Glomerular visceral epithelial cell (primary cell): ENCODE measurements around the gene MACROD2.
"Not testable (repeated sequence)": the region's sequence is repeated elsewhere in the genome, so short reads cannot be mapped to it uniquely, and the experiment has no call there.

ENCODE experiments used
- DNase-seq: peaks from one replicate; pipeline ENCODE4 v3.0.0-alpha.2; 2016; ENCODE audit errors: extremely low spot score

The MACROD2 gene

DNA sequence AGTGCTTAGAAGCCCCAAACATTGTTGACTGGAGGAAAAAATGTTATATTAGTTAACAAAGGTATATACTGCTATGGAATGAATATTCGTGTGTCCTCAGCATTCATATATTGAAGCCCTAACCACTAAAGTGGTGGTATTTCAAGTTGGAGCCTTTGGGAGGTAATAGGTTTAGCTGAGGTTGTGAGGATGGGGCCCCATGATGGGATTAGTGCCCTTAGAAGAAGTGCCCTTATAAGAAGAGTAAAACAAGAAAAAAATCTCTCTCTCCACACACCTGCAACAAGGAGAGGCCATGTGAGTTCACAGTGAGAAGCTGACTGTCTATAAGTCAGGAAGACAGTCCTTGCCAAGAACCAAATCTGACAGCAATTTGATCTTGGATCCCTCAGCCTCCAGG, 1103.8 kb downstream of the MACROD2 start:
- DNase-seq = no peak

DNA sequence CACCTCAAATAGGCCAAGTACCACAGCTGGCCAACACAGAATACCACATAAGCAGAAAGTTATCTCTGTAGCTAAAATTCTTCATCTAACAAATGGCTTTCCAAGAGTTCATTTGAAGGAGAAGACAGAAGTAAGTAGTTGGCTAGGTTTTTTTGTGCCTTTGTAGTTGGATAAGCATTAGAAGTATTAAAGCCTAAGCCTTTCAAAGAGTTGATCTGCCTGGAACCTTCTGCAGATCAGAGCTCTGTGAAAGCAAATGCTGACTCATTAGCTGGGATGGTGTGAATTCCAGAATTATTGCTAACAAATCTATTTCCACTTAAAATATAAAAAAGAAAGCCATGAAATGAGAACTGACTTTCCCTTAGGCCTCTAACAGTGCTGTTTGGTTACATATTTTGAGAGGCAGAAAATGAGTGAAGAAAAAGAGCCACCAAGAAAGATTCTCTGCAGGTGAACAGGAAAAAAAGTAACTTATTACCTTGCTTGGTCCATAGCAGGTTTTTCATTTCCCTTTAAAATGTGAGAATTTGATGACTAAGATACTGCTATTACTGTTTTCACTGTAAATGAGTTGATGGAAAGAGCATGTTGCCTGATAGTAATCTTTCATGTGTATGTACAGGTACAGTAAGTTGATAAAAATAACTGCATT, 1105.3 kb downstream of the MACROD2 start:
- no peak for DNase-seq

DNA sequence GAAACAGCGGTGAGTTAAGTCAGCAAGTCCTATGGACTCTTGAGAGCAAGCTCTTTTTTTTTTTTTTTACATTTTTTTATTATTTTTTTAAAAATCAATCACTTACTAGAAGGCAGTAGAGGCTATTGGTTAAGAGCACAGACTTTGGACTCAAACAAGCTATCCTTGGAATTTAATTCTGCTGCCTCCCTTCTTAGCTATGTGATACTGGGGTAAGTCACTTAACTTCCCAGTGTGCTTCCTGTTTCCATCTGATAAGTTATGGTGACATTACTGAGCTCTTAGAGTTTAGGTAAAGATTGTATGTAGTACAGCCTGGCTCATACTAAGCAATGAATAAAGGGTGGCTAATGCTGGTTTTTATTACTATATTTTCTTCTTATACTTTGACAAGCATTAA, 1112.6 kb downstream of the MACROD2 start:
- DNase-seq = no peak

DNA sequence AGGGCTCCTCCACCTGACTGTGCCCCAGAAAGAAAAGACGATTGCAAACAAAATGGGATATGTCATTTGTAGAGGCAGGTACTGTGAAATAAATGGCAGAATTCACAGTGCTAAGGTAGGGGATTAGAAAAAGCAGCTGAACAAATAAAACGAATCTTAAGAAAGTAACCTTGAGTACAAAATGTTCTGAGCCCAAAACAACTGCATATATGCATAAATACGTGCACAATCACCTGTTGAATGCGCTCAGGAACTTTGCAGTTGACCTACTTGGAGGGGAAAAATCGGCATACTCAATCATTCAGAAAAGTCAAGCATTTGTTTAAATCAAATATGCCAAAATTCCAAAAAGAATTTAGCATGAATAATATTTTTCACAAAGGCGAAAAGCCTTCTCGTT, 1114.2 kb downstream of the MACROD2 start:
- DNase-seq = no peak

DNA sequence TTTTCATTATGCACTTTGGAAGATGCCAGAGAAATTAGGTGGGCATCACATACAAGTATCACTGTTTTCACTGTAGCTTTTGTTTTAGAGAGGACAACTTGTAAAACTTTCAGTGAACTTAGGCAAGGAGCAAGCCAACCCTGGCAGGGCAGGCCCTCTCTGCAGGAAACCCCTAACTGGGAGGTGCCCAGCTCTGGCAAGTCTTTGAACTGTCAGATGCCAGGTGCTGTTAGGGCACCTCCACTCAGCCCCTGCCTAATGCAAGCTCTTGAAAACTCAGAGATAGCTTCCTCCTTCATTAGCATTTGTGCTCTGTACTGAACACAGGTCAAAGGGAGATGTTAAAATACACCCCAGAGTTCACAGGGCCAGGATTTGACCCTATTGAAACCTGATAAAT, 1116.3 kb downstream of the MACROD2 start:
- DNase-seq = no peak

DNA sequence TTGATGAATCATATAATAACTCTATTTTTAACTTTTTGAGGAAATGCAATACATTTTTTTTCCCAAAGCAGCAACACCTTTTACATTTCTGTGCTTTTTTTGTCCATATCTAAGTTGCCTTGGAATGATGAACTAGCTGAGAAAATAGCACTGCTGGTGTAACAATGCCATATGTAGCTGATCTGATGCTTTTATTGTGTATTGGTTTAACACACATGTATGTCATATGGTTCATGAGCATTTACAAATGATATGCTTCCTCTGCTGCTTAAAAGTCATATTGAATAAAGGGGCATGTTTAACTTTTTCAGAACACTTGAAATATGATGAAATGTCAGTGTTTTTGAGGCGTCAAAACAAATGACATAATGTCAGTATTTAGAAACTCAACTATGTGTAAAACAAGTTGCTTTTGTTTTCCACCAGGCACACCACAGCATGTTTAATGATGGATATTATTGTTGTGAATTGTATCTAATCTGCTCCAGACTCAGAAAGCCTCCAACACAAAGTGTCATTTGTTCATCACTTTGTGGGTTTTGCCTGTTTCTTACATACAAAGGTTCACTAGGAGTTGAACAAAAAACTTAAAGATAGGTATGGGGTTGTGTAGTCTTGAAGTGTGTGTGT, 1117.9 kb downstream of the MACROD2 start:
- DNase-seq = no peak

DNA sequence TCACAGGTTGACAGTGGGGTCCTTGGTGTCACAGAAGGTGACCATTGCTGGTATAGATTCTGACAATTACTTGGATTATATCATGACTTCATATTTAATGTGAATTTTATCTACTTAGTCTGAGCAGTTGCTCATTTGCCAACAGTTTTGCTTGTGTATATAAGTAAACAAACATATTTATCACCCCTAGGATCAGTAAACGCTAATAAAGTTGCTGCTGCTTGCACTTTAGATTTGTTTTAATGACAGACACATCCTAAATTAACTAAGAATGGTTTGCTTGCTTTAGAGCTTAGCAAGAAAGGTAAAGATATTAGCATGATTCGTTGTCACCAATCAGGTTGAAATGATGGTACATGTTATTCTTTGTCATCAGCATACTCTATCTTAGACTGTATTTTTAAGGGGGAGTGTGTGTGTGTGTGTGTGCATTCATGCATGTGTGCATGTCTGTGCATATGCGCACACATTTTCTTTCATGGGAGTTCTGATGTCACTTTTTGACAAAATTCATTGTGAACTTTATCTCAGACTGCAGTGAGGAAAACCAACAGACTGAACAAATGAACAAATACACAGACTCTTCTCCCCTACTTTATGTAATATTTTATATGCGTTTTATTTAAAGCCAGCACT, 1124.7 kb downstream of the MACROD2 start:
- no peak for DNase-seq

DNA sequence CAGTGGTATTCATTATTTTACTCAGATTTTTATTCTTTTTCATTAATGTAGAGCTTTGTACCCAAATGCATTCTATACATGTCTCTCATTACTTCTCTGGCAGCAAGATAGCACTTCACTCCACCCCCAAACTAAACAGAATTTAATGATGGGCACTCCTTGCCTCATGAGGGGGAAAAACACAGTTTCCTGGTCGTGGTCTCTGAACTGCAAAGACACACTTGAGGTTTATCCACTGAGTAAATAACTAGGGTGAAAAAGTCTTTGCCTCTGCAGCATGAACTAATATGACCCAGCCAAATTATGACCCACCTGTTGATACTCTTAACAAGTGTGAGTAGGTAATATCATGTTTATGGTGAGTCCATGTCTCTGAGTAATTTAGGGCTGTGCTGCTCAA, 1127.3 kb downstream of the MACROD2 start:
- no peak for DNase-seq

DNA sequence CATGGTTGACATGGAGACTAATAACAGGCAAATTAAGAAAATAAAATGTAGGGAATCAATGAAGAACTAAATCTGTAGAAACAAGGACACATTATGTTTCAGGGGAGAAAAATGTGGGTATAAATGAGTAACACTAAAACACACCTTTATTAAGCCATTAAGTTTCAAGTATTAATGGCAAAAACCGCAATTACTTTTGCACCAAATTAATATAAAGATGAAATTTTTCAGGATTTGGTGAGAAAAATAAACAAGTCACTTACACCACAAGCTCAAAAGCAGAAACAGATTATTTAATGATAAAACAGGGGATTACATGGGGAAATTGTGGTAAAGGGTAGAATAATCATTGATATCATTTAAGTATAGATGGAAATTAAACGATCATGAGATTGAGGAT, 1135.9 kb downstream of the MACROD2 start:
- DNase-seq = no peak

DNA sequence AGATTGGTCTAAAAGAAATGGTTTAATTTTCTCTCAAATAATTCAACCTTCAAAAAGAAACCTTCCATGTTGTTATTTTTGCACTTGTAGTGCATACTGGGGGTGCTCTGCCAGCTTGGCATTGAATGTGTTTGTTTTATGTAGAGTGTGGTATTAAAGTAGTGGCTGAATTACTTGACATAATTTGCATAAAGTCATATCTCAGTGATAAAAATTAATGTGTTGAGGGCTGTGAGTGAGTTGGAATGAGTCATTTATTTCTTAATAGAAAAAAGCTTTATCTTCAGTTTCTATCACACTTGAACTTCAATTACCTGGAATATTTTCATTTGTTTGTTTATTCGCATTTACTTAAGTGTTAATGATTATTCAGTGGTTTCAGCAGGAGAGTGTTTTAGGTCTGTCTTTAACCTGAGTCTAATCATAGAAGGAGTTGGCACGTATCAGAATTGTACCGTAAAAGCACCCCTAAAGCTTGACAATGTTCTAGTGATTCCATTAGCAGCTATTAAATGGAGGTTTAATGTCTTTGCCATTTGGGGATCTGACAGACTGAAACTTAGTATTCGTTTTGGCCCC, 1143.3 kb downstream of the MACROD2 start:
- no peak for DNase-seq

DNA sequence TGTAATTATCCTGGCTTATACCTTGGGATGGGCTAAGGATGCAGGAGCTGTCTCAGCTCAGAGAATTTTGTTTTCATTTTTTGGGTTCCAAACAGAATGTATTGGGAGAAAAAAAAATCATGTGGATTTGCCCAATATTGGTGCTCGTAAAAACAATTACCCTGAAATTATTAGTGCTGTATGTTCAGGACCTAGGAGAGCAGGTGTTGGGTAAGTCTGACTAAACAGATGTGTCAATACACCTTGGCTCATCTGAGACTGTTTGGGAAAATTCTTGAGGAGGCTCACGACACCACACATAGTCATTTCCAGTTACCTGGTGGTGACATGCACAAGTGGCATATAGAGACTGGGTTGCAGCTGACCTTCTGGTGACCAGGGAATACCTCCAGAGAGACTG, 1144.2 kb downstream of the MACROD2 start:
- no peak for DNase-seq

DNA sequence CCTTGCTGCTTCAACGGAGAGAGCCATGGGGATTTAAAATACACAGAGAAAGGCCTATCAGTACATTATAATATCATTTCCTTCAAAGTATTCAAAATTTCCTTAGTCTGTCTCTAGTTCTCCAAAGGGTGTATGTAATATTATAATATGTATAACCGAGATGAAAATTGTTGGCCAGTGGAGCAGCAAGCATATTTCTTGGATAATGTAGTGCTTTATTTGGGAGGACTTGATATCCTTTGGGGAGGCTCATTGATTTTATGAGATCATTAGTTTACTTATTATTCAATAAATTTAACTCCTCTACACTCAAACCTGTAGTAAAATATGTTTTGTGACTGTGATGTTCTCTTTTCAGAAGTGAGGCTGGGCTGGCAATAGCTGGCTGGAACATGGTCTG, 1145.0 kb downstream of the MACROD2 start:
- no peak for DNase-seq

DNA sequence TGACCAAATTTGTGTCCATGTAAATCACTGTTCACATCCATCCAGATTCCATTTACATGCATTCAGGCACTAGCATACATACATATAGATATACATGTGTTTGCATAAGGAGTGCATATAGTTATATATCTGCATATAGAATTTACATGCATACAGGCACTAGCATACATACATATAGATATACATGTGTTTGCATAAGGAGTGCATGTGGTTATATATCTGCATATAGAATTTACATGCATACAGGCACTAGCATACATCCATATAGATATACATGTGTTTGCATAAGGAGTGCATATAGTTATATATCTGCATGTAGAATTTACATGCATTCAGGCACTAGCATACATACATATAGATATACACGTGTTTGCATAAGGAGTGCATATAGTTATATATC, 1145.6 kb downstream of the MACROD2 start:
- not testable (repeated sequence) for DNase-seq

DNA sequence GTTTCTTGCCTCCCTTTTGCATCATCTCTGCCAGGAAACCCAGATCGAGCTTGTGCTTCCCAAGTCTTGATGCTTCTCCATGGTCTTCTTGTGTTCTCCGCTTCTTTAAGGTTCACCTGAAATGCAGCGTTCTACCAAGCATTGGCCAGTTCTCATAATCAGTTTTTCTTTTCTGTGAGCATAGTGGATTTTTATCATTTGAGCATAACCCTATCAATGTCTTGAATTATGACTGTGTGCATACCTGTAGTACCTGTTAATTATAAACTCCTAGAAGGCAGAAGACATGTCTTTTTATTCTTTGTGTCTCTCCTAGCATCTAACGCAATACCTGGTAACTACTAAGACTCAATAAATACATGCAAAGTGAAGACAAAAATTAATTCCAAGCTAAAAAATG, 1146.5 kb downstream of the MACROD2 start:
- no peak for DNase-seq

DNA sequence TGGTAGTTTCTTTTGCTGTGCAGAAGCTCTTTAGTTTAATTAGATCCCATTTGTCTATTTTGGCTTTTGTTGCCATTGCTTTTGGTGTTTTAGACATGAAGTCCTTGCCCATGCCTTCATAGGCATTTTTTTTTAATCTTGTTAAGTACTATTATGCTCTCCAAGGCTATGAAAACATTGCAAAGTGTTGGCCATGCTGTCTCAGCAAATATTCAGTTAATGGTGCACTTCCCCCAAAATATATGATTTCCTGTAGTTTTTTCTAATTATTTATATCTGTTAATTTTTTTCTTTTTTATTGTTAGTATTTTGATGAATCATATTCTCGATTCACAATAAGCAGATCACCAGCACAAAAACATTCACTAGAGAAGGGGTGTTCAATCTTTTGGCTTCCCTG, 1148.2 kb downstream of the MACROD2 start:
- no peak for DNase-seq

DNA sequence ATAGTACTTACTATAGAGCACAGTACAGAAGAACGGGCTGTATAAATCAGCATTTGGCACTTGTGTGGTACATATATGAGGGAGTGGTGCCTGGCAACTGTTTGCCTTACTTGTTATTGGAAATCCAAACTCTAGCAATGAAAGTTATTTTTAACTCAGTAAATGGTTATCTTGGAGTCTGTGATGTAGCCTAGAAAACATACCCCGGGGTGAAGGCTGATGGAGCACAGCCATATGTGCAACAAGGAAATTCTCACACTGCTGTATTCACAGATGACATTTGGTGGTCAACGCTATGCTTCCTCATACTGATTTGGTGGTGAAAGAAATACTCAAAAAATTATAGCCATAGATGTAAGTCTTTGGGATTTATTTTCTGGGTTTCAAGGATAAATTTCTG, 1149.6 kb downstream of the MACROD2 start:
- no peak for DNase-seq

DNA sequence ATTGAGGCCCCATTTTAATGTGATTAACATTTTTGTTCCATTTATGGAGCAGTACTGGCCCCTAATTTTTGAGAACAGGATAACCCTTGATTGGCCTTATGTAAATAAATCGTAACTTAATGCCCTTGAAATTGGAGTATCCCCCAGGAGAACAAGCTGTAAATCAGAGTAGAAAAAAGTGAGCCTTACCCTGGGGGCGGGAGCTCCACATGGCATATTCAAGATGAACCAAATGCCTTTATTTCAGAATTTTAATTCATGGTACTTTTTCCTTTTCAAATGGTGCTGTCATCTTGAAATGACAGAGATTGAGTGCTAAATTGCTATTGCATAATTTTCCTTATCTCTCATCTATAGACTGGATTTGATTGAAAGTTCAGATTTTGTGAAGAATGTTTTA, 1151.6 kb downstream of the MACROD2 start:
- no peak for DNase-seq

DNA sequence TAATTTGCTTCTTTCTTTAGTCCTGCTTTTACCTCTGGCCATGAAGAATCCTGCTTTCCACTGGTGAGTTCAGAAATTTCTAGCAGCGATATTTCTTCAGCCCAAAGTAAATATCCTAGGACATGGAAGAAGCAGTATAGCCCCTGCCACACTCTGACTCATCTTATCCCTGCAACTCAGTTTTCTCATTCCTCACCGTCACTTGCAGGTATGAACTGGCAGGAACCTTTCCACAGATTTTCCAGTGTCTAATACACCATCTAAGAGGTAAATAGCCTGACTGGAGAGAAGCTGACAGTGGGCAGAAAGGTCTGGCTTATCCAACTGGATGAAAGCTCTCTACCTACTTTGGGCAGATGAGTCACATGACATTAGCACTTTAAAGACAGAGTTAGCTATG, 1158.8 kb downstream of the MACROD2 start:
- DNase-seq = no peak

DNA sequence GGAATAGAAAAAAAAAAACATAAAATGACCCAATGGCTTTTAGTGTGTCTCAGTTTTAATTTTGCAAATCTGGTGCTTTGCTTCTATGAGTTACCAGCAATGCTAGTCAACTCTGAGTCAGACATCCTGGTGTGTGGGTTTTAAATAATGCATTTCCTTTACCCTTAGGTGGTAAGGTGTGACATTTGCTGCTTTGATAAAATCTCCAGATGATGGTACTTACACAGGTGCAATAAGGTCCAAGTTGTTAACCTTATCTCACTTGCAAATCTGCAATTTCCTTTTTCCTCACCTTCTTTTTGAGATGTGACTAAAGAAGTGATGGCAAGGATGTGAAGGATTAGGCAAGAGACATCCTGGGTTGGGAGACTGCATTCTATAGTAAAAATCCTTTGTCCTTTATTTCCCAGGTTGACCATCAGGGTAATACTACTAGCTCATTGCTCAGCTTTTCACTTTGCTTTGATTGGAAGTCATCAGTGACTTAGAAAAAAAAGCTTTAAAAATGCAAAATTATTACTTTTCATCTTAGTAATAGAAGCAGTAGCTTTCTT, 1160.6 kb downstream of the MACROD2 start:
- no peak for DNase-seq

DNA sequence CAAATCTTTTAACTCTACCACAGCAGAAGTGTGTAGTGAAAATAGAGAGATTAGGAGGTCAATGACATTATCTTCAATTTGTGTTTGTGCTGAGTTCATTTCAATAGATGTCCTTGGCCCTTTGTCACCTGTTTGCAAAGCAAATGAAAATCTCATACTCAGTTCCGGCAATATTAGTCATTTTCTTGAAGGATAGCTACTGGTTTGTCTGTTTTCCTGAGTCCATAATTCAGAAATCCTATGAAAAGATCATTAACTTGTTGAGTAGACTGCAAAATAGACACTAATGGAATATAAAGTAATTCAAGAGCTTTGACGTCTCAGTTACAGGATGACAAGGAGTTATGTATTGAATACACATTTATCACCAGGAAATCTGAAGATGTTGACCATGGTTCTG, 1163.2 kb downstream of the MACROD2 start:
- no peak for DNase-seq

DNA sequence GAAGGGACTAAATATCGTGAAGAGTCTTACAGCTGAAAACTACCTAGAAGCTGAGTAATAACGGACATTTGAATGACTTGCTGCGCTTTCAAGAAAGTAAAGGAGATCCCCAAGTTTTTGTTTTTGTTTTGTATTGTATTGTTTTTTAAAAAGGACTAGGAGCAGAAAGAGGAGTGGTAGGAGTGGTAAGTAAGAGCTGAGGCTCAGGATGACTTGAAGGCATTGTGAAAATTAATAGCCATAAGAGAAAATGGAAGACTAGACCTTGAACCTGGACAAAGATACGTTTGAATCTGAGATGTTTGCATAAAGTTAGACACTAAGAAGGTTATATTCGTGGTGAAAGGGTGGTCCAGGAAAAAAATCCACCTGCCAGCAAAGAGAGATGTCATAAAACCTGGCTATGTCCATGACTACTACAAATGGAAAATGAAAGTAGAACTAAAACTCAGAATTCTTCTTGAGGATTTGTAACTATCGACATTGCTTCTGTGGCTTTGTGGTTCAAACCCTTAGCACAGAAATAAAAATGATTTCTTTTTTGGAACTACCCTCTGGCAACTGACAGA, 1166.8 kb downstream of the MACROD2 start:
- no peak for DNase-seq

DNA sequence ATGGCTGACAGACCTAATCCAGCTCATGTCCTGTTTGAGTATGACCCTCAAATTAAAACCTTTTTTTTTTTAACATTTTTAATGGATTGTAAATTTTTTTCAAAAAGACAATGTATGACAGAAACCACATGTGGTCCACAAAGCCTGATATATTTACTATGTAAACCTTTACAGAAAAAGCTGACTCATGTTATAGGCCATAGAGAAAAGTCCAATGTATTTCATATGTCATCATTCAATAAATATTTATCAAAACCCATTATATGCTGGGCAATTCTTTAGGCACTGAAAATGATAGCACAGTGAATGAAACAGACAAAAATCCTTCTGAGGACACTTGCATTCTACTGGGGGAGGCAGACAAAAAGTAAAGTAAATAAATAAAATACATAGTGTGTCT, 1168.3 kb downstream of the MACROD2 start:
- DNase-seq = no peak

DNA sequence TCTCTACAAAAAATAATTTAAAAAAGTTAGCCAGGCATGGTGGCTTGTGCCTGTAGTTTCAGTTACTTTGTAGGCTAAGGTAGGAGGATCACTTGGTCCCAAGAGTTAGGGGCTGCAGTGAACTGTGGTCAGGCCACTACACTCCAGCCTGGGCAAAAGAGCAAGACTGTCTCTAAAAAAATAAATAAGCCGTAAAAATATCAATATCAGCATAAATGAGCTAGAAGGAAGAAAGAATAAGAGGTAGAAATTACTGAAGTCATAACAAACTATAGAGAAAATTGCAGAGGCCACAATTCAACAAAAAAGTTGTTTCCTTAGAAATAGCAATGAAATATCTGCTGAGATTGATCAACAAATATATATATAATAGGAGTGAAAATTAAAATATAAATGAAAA, 1169.4 kb downstream of the MACROD2 start:
- DNase-seq = no peak
